ENCODE results near the gene SORCS1. TPM values are rescaled to one million over a fixed set of nuclear protein-coding genes. Genes with fewer than 3 reads are reported as not detected.

Gene SORCS1
- total RNA-seq, 2 donors from 2014 or later = 0.23 to 14.4 TPM

DNA sequence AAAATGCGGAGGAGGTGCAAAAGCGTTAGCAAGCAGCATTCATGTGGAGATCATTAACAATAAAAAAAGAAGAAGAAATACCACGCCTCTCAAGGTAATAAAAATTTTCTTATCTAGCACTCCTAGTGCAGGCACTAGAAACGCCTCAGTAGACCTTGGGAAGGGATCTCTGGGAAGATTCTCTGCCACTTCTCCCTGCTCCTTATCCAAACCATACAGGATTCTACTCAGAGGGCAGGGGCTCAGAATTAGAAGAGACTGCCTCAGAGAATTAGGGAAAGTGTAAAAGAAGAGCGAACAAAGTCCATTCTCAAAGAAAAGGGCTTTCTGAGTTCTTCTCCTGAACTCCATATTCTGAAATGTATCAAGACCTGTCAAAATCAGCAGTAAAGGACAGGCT lies 413.4 kb downstream of the SORCS1 start:
- no peak for DNase-seq (ENCODE audit: low spot score)
- no peaks in the 10 kb centered on the region for H3K27me3 ChIP-seq (replicated peaks; ENCODE audit: insufficient read depth)
- WGBS = 68% methylated on average over 5 of the region's 5 CpGs
- no peak for TF ChIP-seq POLR2A (IDR thresholded peaks at IDR 0.05)
- TF ChIP-seq, protein P1, sequence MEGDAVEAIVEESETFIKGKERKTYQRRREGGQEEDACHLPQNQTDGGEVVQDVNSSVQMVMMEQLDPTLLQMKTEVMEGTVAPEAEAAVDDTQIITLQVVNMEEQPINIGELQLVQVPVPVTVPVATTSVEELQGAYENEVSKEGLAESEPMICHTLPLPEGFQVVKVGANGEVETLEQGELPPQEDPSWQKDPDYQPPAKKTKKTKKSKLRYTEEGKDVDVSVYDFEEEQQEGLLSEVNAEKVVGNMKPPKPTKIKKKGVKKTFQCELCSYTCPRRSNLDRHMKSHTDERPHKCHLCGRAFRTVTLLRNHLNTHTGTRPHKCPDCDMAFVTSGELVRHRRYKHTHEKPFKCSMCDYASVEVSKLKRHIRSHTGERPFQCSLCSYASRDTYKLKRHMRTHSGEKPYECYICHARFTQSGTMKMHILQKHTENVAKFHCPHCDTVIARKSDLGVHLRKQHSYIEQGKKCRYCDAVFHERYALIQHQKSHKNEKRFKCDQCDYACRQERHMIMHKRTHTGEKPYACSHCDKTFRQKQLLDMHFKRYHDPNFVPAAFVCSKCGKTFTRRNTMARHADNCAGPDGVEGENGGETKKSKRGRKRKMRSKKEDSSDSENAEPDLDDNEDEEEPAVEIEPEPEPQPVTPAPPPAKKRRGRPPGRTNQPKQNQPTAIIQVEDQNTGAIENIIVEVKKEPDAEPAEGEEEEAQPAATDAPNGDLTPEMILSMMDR (IDR thresholded peaks at IDR 0.05) = no peak
- TF ChIP-seq POLR2AphosphoS5 (IDR thresholded peaks at IDR 0.05) = no peak
- intact Hi-C loops (cut with DNase I) = no loop called here
- no peak overlapping the region for H3K4me3 ChIP-seq
- no peaks in the 10 kb centered on the region for H3K36me3 ChIP-seq
- no peaks in the 10 kb centered on the region for H3K9me3 ChIP-seq
- no peak overlapping the region for H3K27ac ChIP-seq
- no peaks in the 10 kb centered on the region for H3K4me1 ChIP-seq (replicated peaks)

DNA sequence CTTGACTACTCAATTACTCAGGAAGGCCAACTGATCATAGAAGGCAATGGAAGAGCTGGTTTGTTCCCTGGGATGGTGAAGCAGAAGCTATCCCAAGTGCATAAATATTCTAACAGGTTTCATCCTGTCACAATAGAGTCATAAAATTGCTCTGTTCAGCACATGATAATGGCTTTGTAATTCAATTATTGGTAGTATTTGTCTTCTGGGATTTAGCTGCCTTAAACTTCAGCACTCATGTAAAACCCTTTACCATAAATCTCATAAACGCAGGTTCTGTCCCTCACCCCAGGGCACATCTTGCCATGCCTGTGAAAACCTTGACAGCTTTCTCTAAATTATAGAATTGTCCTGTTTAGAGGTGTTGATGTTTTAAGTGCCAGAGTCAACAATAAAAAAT lies 417.6 kb downstream of the SORCS1 start:
- no peaks in the 10 kb centered on the region for H3K4me1 ChIP-seq (replicated peaks)
- 22% methylated on average over 1 of the region's 1 CpG for WGBS
- H3K27ac ChIP-seq = no peak overlapping the region
- intact Hi-C loops (cut with DNase I) = no loop called here
- TF ChIP-seq POLR2A (IDR thresholded peaks at IDR 0.05) = no peak
- TF ChIP-seq, protein P1 (IDR thresholded peaks at IDR 0.05) = no peak
- no peak for TF ChIP-seq POLR2AphosphoS5 (IDR thresholded peaks at IDR 0.05)
- no peak for DNase-seq (ENCODE audit: low spot score)
- no peaks in the 10 kb centered on the region for H3K36me3 ChIP-seq
- no peak overlapping the region for H3K4me3 ChIP-seq
- no peaks in the 10 kb centered on the region for H3K27me3 ChIP-seq (replicated peaks; ENCODE audit: insufficient read depth)
- no peaks in the 10 kb centered on the region for H3K9me3 ChIP-seq

DNA sequence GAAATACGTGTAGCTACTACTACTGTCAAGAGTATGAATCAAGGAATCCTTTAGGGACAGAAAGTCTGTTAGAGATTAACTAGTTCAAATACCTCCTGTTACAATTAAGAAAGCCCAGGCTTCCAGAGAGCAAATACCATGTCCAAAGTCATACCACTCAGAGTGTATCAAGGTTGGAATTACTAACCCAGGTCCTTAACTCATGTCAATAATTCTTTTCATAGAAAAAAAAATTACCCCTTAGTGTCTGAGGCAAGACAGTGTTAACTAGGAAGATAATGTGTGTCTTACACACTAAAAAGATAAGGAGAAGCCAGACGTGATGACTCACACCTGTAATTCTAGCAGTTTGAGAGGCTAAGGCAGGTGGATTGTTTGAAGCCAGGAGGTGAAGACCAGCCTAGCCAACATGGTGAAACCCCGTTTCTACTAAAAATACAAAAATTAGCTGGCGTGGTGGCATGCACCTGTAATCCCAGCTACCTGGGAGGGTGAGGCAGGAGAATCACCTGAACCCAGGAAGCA lies 423.4 kb downstream of the SORCS1 start:
- TF ChIP-seq, protein P1 (IDR thresholded peaks at IDR 0.05) = no peak
- no peak for TF ChIP-seq POLR2A (IDR thresholded peaks at IDR 0.05)
- Histone ChIP-seq H3K36me3 (no peaks in the 10 kb centered on the region), H3K27ac (no peak overlapping the region), H3K9me3 (no peaks in the 10 kb centered on the region), H3K4me1 (replicated peaks) (no peaks in the 10 kb centered on the region), H3K4me3 (no peak overlapping the region), H3K27me3 (replicated peaks; ENCODE audit: insufficient read depth) (no peaks in the 10 kb centered on the region)
- 63% methylated on average over 4 of the region's 4 CpGs for WGBS
- intact Hi-C loops (cut with DNase I) = no loop called here
- DNase-seq (ENCODE audit: low spot score) = no peak

DNA sequence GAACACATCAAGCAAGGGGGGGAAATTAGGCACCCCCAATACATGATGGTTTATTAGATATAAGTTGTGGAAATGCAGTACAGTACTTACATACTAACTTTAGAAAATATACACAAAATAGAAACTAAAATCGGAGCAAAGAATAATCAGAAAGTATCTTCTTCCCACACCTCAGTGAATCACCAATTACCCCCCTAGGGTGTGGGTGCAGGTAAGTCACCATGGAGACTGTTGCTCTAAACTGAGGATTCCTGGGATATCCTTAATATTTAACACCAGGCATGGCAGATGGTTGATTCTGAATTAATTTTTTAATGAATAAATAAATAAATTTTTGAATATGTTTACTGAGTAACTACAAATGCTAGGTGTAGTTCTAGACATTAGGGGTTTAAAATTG lies 424.4 kb downstream of the SORCS1 start:
- H3K27me3 ChIP-seq (replicated peaks; ENCODE audit: insufficient read depth) = no peaks in the 10 kb centered on the region
- no peaks in the 10 kb centered on the region for H3K4me1 ChIP-seq (replicated peaks)
- TF ChIP-seq POLR2AphosphoS5 (IDR thresholded peaks at IDR 0.05) (no peak), POLR2A (IDR thresholded peaks at IDR 0.05) (no peak)
- TF ChIP-seq, protein P1 (IDR thresholded peaks at IDR 0.05) = no peak
- DNase-seq (ENCODE audit: low spot score) = no peak
- H3K36me3 ChIP-seq = no peaks in the 10 kb centered on the region
- H3K4me3 ChIP-seq = no peak overlapping the region
- H3K9me3 ChIP-seq = no peaks in the 10 kb centered on the region
- H3K27ac ChIP-seq = no peak overlapping the region
- WGBS = 88% methylated on average over 1 of the region's 1 CpG
- intact Hi-C loops (cut with DNase I) = no loop called here

DNA sequence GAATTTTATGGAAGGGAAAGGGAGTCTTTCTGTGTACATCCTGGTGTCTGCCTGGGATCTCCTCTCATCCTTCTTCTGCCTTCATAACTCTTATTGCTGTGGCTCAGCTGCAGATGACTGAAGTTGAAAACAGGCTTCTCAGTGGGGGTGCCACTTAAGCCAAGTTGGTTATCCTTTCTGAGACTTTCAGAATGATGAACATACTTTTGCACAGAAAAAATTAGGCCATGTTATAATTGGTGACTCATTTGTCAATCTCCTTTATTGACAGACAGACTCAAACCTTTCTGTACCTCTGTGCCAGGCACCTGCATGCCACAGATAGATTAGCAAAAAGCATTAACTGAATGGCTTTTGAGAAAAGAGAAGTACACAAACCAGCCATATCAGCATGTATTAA lies 430.3 kb downstream of the SORCS1 start:
- H3K4me1 ChIP-seq (replicated peaks) = no peaks in the 10 kb centered on the region
- H3K4me3 ChIP-seq = no peak overlapping the region
- H3K27me3 ChIP-seq (replicated peaks; ENCODE audit: insufficient read depth) = no peaks in the 10 kb centered on the region
- no peak for DNase-seq (ENCODE audit: low spot score)
- no peak overlapping the region for H3K27ac ChIP-seq
- H3K36me3 ChIP-seq = no peaks in the 10 kb centered on the region
- H3K9me3 ChIP-seq = no peaks in the 10 kb centered on the region
- TF ChIP-seq POLR2AphosphoS5 (IDR thresholded peaks at IDR 0.05) (no peak), POLR2A (IDR thresholded peaks at IDR 0.05) (no peak)
- TF ChIP-seq, protein P1 (IDR thresholded peaks at IDR 0.05) = no peak
- intact Hi-C loops (cut with DNase I) = no loop called here

Data from prostate gland (tissue), 2 donors.